Activated T-helper 1 cell treated with Interleukin-2 at 50 U/mL for 16 hours (primary cell): Measurements from ENCODE around the gene CFAP57.

Experiments
- DNase-seq: peaks from one replicate; pipeline ENCODE4 v3.0.0-alpha.2; 2020; ENCODE audit warnings: low read depth

CFAP57 gene

DNA sequence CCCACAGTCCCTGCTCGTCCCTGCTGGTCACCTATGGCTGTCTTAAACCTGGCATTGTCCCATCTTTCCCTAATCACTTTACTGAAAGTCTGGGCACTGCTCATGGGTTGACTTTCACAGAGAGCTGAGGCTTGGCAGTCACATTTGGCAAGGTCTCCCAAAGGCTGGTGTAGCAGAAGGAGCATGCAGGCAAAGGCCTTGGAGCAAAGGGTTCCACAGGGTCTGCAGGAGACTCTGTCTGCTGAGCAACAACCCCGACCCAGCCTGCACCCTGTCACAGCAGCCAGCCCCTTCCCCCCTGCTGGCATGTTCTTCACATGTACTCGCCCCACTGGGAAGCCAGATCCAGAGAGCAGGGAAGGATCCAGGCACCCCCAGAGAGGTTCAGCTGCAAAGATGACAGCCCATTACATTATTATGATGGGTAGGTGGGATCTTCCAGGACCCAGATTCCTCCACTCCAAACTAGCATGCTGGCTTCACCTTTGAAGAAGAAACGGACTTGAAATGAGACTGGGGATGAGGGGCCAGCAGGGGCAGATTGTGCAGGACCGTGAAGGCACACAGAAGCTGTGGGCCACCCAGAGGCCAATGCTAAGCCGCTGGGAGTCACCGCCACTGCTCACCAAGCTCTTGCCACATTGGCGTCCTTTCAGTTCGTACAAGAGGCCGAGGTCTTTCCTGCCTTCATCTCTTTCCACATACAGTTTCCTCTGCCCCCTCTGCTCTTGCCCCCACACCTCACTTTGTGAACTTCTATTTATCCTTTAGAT lies 83.5 kb downstream of the CFAP57 start:
- DNase-seq: no peak

DNA sequence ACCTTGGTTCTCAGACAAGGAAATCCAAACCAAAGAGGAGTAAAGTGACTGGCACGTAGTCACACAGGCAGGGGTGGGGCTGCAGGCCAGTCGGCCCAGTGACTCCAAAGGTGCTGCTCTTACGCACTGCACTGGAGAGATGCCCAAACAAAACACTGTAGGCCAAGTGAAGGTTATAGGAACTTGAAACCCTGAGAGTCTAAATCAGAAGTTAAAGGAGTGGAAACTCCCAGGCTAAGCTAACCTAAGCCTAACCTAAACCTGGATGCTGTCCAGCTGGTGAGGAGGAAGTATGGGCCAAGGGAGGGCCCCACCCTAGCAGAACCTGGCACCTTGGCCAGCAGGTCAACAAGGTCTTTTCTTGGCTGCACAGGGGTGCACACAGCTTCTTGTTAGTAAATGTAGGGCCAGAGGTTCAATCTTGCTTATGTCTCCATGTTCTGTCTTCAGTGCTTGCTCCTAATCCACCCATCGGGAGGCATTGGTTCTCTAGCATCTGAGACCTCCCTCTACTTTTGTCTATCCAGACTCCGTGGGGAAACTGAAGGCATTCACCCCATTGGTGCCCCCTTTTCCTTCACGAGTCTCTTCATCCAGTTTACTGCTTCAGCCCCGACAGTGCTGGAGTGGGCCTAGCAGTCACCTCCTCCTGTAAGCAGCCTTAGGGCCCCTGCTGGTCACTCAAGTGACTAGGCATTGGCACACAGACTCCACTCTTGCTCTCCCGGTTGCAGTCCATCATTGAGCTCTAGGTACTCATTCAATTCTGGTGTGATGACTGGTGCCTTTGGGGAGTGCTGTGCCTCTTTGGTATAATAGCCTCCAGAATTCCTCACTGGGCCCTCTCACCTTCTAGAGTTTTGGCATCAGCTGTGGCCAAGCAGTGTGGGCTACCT lies 84.8 kb downstream of the CFAP57 start:
- DNase-seq: no peak

DNA sequence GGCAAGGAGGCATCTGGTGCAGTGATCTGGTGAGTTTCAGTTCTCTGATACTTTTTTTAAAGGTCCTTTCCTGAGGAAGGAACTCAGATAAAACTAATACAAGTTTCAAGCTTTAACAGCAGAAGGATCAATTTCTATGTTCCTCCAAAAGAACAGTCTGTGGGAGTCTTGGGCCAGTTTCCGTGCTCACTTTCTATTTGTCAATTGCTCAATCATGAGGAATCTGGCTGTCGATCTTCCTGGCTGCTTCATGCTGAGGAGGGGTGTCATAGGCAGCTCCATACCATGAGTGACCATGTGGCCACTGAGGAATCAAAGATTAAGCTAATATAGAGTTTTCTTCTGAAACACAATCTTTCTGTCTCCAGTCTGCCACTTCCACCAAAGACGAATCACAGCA lies 86.2 kb downstream of the CFAP57 start:
- no peak for DNase-seq

DNA sequence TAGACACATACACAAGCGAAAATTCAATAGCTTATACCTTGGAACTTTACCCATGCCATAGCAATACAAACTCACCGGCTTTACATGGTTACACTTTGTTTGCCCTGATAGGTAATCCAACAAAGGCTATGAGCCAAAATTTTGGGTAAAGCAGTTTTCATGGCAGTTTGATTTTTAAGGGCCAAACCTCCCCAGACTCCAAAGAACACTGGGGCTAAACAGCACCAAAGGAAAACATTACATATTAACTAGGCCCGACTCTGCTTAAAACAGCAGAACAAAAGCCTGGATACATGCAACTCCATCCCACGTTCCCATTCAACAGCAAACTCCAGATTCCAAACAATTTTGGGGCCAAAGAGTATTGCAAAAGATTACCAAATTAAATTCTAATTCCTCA lies 93.3 kb downstream of the CFAP57 start:
- DNase-seq: no peak

DNA sequence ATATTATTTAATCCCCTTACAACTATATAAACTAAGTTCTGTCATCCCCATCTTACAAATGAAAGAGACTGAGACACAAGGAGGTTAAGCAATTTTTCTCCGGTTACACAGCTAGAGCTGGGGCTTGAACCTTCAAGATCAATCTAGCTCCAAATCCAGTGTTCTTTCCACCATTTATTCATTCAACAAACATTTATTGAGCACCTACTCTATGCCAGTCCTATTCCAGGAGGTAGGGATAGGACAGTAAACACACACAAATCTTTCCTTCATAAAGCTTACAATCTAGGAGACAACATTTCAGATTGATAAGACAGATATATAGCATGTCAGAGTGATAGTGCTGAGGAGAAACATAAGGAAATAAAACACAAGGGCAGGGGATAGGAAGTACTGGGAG lies 94.8 kb downstream of the CFAP57 start:
- DNase-seq: no peak

DNA sequence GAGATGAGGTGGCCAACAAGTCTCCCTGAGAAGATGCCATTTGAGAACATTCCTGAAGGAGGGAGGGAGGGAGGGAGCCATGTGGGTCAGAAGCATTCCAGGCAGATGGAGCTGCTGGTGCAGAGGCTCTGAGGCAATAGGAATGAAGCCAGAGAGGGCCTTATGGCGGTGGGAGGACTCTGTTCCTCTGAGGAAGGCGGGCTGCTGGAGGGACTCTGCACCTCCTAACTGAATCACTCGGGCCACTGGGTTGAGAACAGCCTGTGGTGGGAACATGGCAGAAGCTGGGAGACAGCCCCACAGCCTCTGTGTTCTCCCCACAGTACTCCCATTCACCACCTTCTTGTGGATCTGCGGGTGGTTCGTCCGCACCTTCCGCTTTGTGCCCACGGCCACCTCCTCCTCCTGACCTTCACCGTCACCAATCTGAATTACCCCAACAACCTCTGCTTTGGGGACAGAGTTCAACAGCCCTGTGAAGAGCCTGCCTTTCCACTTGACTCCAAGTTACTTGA lies 95.2 kb downstream of the CFAP57 start:
- DNase-seq: no peak

DNA sequence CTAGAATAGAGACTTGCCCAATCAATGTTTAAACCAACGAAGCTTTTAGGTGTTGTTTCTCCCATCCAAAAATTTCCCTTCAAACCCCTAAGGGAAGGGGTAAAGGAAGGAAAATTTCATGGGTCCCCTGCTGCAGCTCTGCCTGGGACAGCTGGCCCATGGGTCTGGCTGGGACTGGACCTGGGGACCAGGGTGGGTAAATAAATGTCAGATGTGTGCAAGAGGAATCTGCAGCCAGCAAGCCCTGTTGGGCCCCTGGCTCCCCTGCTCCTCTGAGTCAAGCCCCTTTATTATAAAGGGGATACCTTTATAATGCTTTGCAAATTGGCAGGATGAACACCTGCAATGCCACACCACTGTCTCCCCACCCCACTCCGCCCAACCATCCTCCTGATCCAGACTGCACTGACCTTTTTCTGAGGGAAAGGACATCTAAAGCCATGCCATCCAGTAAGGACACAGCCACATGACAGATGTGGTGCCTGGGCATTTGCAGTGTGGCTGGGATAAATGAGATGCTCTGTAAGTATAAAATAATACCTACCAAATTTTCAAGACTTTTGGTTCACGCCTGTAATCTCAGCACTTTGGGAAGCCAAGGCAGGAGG lies 95.8 kb downstream of the CFAP57 start:
- no peak for DNase-seq

DNA sequence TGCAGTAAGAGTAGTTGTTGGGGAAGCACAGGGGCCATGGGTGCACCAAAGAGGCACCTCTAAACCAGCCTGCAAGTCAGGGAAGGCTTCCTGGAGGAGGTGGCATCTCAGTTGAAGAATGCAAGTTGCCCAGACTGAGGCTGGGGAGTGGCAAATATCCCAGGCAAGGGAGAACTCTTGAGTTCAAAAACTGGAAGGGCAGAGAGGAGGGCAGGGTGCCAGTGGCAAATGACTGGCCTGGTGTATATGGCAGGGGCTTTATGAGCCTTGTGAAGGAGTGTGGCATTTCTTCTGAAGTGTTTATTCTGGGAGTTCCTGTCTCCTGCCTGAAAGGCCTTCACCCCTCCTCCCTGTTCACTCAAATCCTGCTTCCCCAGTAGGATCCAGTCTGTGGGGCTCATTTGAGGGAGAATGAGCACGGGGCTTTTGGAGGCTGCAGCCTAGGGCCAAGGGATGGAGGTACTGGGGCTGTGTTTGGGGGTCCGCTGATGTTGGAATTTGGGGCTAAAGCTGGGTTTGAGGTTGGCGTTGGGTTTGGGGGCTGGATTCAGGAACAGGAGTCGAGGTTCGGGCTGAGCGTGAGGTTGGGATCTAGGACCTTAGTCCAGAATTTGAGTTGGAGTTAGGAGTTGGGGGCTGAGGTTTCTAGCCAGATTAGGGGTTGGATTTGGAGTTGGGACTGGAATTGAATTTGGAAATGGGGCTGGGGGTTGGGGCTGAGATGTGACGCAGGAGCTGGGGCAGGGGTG lies 97.7 kb downstream of the CFAP57 start, which contains the start of gene TMEM125:
TMEM125 (plus strand) TSS at position 357 of the 749 bp plus-strand sequence. CDS start 2,740 bp downstream, outside the sequence.
- DNase-seq: no peak

DNA sequence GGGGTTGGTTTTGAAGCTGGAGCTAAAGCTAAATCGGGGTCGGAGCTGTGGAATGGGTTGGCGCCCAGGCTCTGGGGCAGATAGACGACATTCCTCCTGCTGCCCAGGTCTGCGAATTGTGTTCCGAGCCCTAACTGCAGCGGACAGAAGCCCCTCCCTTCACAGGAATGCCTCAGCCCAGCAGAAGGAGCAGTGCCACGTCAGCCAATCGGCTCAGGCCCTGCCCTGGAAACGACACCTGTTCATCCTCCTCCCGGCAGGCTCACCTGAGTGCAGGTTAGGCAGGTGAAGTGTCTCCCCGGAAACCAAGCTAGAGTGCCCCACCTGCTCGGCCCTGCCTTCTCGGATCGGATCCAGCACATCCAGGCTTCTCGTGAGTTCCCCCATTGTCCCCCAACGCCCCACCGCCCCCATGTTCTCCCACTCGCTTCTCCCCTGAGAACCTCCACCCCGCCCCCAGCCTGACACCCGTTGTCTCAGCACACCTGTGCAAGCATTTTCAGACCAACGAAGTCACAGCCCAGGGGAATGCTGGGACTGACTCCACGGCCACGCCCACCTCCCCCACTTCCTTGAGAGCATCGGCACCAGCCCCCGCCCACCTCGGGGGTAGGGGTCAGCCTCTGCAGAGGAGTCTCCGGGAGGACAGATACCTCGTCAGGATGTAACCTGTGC lies 98.4 kb downstream of the CFAP57 start:
- no peak for DNase-seq

DNA sequence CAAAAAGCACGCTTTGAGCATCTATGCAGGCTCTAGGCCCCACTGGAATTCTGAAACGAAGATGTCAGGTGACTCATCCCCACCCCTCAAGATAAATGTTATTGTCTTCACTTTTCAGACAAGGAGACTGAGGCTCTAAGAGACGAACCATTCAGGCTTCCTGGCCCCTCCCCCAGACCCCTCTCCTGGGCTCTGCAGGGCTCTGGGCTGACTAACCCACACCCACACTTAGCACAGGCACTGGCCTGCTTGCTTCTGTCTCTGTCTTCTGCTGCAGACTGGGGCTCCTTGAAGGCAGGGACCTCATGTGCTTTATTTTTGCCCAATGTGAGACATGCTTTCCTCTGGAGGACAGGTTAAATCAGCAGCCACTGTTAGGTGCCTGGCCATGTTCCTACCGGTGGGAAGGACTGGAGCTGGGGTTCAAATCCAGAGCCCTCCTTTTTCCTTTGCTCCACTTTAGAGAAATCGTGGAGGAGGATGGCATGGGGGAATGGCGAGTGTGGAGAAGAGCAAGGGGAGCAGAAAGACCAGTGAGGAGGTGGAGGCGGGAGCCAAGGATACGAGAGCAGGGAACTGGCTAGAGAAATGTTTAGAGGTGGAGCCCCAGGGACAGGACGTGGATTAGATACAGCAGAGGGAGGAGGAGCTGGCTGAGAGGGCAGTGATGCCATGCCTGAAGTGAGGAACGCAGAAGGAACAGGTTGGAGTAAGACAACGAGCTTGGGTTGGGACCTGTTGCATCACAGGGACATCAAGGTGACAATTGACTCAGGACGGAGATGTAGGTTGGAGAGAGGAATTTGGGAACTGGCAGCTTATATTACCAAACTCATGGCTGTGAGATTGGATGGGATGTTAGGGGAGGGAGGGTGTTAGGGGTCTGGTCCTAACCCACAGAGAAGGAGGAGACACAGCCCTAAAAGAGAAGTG lies 99.3 kb downstream of the CFAP57 start:
- DNase-seq: no peak

DNA sequence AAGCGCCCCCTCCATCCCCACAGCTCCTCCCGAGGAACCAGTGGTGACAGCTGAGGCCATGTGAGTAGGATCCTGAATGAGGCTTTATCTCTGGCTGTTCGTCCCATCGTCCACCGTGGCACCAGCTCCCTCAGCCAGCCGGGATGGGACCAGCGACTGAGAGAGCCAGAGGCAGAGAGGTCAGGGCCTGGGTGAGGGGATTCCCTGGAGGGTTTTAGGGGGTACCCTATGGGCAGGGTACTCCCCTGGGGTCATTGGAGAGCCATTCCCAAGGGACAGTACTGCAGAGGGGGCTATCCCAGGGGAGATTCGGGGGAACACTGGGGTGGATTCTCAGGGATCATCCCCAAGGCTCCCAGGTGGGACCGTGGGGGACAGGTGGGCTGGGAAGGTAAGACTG lies 100.0 kb downstream of the CFAP57 start:
- no peak for DNase-seq

DNA sequence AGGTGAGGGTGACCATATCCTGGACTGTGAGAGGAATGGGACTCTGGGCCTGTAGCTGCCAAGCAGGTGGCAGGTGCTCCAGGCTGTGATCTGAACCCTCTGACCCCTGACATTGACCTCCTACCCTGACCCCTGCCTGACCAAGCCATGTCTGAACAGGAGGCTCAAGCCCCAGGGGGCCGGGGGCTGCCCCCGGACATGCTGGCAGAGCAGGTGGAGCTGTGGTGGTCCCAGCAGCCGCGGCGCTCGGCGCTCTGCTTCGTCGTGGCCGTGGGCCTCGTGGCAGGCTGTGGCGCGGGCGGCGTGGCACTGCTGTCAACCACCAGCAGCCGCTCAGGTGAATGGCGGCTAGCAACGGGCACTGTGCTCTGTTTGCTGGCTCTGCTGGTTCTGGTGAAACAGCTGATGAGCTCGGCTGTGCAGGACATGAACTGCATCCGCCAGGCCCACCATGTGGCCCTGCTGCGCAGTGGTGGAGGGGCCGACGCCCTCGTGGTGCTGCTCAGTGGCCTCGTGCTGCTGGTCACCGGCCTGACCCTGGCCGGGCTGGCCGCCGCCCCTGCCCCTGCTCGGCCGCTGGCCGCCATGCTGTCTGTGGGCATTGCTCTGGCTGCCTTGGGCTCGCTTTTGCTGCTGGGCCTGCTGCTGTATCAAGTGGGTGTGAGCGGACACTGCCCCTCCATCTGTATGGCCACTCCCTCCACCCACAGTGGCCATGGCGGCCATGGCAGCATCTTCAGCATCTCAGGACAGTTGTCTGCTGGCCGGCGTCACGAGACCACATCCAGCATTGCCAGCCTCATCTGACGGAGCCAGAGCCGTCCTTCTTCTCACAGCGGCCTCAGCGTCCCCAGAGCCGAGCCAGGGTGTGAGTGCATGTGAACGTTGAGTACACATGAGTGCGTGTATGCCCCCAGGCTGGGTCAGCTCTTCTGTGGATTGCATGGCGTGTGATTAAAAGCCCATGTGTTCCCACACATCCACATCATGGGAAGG lies 100.7 kb downstream of the CFAP57 start:
- DNase-seq: no peak

DNA sequence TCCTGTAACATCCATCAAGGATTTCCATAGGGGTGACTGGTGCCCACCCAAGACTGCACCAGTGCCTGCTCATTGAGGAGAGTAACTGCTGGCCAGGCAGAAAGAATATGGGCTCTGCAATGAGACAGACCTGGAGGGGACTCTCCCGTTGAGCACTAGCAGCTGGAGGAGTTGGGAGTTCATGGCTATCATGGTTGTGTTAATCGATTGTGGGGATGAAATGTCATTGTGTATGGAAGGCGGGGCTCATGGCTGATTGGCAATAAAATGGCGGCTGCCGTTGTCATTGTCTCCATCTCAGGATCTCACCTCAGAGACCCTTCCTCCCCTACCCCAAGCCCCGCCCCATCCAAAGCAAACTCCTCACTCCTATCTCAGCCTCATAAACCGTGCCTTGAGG lies 101.6 kb downstream of the CFAP57 start:
- DNase-seq: no peak

DNA sequence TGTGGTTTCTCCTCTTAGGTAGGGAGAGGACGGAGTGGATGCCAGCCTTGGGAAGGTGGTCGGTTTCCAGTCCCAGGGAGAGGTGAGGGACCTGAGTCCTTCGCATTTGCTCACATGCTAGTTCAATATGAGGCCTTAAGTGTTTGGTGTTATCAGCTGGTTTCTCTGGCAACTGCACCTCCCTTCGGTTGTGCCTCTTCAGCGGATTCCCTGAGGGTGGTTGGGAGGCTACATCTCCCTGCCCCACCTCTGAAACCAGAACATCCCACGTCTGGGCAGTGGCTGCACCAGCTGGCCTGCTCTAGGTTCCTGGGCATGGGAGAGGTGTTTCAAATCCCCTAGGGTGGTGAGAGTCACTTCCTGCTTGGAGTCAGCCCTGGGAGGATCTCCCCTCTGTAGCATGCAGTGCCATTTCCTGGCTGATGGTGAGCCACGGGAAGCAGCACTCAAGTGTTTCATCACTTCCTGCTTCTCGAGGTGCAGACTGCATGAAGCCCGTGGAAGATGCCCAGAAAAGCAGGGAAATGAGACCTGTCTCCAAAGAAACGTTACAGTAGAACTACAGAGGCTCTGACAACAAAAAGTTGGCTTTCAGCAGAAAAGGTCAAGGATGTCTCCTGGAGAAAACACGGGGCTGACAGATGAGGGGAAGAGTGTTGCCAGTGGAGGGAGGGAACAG lies 102.1 kb downstream of the CFAP57 start:
- DNase-seq: no peak

DNA sequence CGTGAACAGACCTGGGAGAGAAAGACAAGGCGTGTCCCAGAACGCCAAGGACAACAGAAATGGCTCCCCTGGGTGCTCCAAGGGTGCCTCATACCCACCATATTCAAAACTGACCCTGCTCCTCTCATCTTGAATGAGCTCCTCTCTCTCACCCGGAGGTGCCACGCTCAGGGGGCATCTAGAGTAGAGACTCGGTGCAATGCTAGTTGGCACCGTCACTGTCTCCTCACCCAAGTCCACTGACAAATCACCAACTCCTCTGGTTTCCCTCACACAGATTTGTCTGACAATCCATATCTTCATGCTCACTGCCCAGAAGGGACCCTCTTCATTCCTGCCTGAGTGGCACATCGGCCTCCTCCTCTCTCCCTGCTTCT lies 102.7 kb downstream of the CFAP57 start:
- no peak for DNase-seq

DNA sequence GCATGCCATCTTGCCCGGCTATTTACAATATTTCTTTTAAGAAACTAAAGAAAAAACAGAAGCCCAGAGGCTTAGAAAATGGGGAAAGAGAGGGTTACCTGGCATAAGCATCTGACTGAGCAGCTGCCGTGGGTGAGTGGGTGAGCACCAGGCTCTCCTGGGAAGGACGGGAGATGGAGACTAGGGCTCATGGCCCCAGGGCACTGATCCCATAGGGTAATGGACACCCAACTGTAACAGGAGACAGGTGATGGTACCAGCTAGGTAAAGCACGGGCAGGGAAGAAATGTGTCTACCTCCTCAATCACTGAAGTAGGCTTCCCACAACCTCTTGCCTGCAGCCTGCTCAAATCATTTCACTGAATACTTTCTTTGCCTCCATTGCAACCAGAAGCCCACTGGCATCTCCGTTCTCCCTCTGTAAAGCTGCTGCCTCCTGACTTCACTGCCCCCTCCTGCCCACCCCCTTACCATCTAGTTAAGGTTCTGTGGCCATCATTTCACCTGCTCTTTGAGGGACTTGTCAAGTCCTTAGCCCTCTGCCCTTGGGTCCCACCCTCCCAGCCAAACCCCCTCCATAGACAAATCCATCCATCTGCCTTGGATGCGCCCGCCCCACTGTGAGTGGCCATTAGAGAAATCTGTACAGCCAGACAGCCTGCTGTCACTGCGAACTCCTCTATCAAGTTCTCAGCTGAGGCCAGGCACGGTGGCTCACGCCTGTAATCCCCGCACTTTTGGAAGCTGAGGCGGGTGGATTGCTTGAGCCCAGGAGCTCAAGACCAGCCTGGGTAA lies 103.9 kb downstream of the CFAP57 start:
- DNase-seq: no peak

DNA sequence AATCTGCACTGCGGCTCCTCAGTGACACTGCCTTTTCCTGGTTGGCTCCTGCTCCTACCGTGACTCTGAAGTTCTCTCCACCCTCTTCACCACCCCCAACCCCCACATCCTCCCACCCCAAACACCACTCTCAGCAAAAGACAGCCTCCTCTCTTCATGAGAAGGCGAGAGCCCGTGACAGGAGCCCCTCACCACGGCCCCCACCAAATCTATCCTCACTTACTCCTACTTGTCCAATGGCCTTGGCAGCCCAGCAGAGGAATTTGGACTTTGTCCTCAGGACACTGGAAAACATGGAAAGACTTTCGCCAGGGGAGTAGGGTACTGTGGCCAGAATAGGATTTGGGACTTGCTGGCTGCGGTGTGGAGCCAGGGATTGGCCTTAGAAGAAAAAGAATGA lies 104.5 kb downstream of the CFAP57 start:
- no peak for DNase-seq
